K562 (cell line): Measurements from ENCODE around the gene STUB1. TPM values are rescaled to one million over a fixed set of nuclear protein-coding genes. Genes with fewer than 3 reads are reported as not detected.

ENCODE experiments used
- ATAC-seq: fragments of 200-7000 bp; cut with Tn5 transposase; 3 replicates; pipeline ENCODE4 v1.9.1; 2020; ENCODE audit warnings: moderate library complexity
- BruUV-seq: library from RNA; stranded (reverse); fragments of 400-500 nt; replicated peaks from 2 replicates; lab custom pipeline; 2021; lab: Mats Ljungman, UMichigan
- CTCF ChIA-PET: fragments of 300-600 bp; formaldehyde crosslinking; extraction: SDS; loops from one replicate; lab custom pipeline; 2021; ENCODE audit warnings: low intra/inter-chr PET ratio; lab: Yijun Ruan, JAX
- POLR2A ChIA-PET: fragments of 300-600, 350-650 bp; sonication (Branson Sonifier 250); formaldehyde crosslinking; extraction: SDS; loops from one replicate; lab custom pipeline; 2021; ENCODE audit warnings: antibody characterized with exemption, inconsistent platforms; lab: Yijun Ruan, JAX
- DNase-seq, 4 experiments: peaks; one replicate each; pipeline versions ENCODE4 v3.0.0 to v3.0.0-alpha.2; 2011 to 2018; ENCODE audit warnings: low spot score in 3 of 4, mixed read lengths in 3 of 4; ENCODE audit errors: extremely low read depth in 1 of 4
- FAIRE-seq: peaks from 2 replicates; lab custom pipeline; 2011; peaks lifted over from hg19 to GRCh38; lab: Jason Lieb, UNC
- H2AFZ ChIP-seq: 2 replicates; pipeline ENCODE4 v1.6.0; 2011; ENCODE audit warnings: low read depth, low read length, control low read depth, inconsistent platforms
- H3K27ac ChIP-seq: fragments of 200-600 bp; 3 replicates; pipeline ENCODE4 v1.8.0; 2011; ENCODE audit warnings: low read depth, mild to moderate bottlenecking, control low read depth, inconsistent platforms, low read length, moderate library complexity, mixed read lengths; ENCODE audit errors: extremely low read depth
- H3K27me3 ChIP-seq, 2 experiments: fragments of 300-600 bp in 1 of 2; 2 replicates in 1 of 2; 3 replicates in 1 of 2; pipeline versions ENCODE4 v1.6.0 to v1.8.0; 2011; ENCODE audit warnings: inconsistent platforms in 2 of 2, low read length in 2 of 2, mild to moderate bottlenecking in 1 of 2, mixed read lengths in 1 of 2, moderate library complexity in 1 of 2; ENCODE audit not compliant: control insufficient read depth in 2 of 2, insufficient read depth in 2 of 2
- H3K36me3 ChIP-seq: fragments of 300-600 bp; 3 replicates; pipeline ENCODE4 v1.8.0; 2011; ENCODE audit warnings: mild to moderate bottlenecking, low read length, inconsistent platforms; ENCODE audit not compliant: control insufficient read depth, insufficient read depth
- H3K4me1 ChIP-seq, 2 experiments: fragments of 200-600 bp in 1 of 2; replicated peaks in 1 of 2; 2 replicates in 1 of 2; 3 replicates in 1 of 2; pipeline versions ENCODE4 v1.5.1 to v1.8.0; 2011; ENCODE audit warnings: inconsistent platforms in 2 of 2, low read length in 2 of 2, mild to moderate bottlenecking in 1 of 2, mixed read lengths in 1 of 2, moderate library complexity in 1 of 2; ENCODE audit not compliant: control insufficient read depth in 2 of 2, insufficient read depth in 2 of 2
- H3K4me2 ChIP-seq: 2 replicates; pipeline ENCODE4 v1.6.1; 2011; ENCODE audit warnings: low read length, control low read depth, inconsistent platforms, mixed read lengths; ENCODE audit not compliant: insufficient read depth
- H3K4me3 ChIP-seq: fragments of 200-600 bp; sonication (generic), shearing (Covaris generic); 2 replicates; pipeline ENCODE4 v1.5.1; 2016; ENCODE audit warnings: control low read depth, inconsistent platforms
- H3K79me2 ChIP-seq: fragments of 200-600 bp; 3 replicates; pipeline ENCODE4 v1.8.0; 2011; ENCODE audit warnings: low read length, inconsistent platforms; ENCODE audit not compliant: control insufficient read depth, insufficient read depth
- H3K9ac ChIP-seq, 2 experiments: 2 replicates each; pipeline versions ENCODE4 v1.6.0 to v1.6.1; 2011; ENCODE audit warnings: low read depth in 2 of 2, low read length in 2 of 2, control low read depth in 1 of 2, inconsistent platforms in 1 of 2, mild to moderate bottlenecking in 1 of 2, mixed read lengths in 1 of 2; ENCODE audit not compliant: insufficient read depth in 1 of 2
- H3K9me1 ChIP-seq: one replicate; pipeline ENCODE4 v1.6.0; 2011; ENCODE audit warnings: inconsistent platforms, mild to moderate bottlenecking, low read length, moderate library complexity; ENCODE audit not compliant: control insufficient read depth, insufficient read depth
- H3K9me3 ChIP-seq: replicated peaks from 2 replicates; pipeline ENCODE4 v1.5.1; 2011; ENCODE audit warnings: low read depth, low read length, inconsistent platforms; ENCODE audit not compliant: control insufficient read depth, insufficient read depth
- H4K20me1 ChIP-seq: replicated peaks from 2 replicates; pipeline ENCODE4 v1.6.1; 2011; ENCODE audit warnings: low read length, inconsistent platforms, mixed read lengths; ENCODE audit not compliant: control insufficient read depth, insufficient read depth
- BCOR ChIP-seq: fragments of 450-650 bp; IDR thresholded peaks from 2 replicates; pipeline ENCODE4 v1.6.1; 2016
- CBX2 ChIP-seq: fragments of 200-600 bp; sonication (generic); IDR thresholded peaks from one replicate; pipeline ENCODE4 v1.6.1; 2012; ENCODE audit warnings: mild to moderate bottlenecking, low read length, inconsistent platforms; ENCODE audit not compliant: insufficient read depth, poor library complexity, severe bottlenecking
- CBX5 ChIP-seq: IDR thresholded peaks from 2 replicates; pipeline ENCODE4 v1.6.1; 2014; ENCODE audit warnings: low read depth, borderline replicate concordance
- CHAMP1 ChIP-seq: fragments of 450-650 bp; IDR thresholded peaks from 2 replicates; pipeline ENCODE4 v1.6.1; 2016; ENCODE audit warnings: mild to moderate bottlenecking
- GATAD2A ChIP-seq: fragments of 450-650 bp; IDR thresholded peaks from 2 replicates; pipeline ENCODE4 v1.6.1; 2017
- KDM1A ChIP-seq, 2 experiments: fragments of 450-650 bp; IDR thresholded peaks; 2 replicates each; pipeline ENCODE4 v1.6.1; 2016; ENCODE audit warnings: mild to moderate bottlenecking in 2 of 2
- POLR3G ChIP-seq: IDR thresholded peaks from 2 replicates; pipeline ENCODE4 v1.6.1; 2011; ENCODE audit not compliant: insufficient read length, insufficient replicate concordance; ENCODE audit errors: extremely low read depth
- PTRF ChIP-seq: fragments of 450-650 bp; IDR thresholded peaks from 2 replicates; pipeline ENCODE4 v1.6.1; 2016; ENCODE audit warnings: mild to moderate bottlenecking, missing genetic modification characterization, missing compliant biosample characterization
- RCOR1 ChIP-seq, 2 experiments: IDR thresholded peaks; 2 replicates each; pipeline ENCODE4 v1.6.1; 2012; ENCODE audit warnings: low read depth in 2 of 2, low read length in 2 of 2, borderline replicate concordance in 1 of 2, improper control_type of control experiment in 1 of 2
- TAL1 ChIP-seq: fragments of 450-650 bp; IDR thresholded peaks from 2 replicates; pipeline ENCODE4 v1.6.1; 2016; ENCODE audit warnings: mild to moderate bottlenecking
- ZNF232 ChIP-seq: sonication (generic); formaldehyde crosslinking; IDR thresholded peaks from 2 replicates; pipeline ENCODE4 v1.8.0; 2022; ENCODE audit warnings: mild to moderate bottlenecking, missing genetic modification reagents
- WGBS: fragments of 100-300 bp; shearing (Covaris generic); methylation state at CpG from one replicate; pipeline ENCODE4 v1.1.6; 2016; ENCODE audit warnings: low coverage, mixed read lengths; ENCODE audit not compliant: insufficient coverage; ENCODE audit errors: missing lambda C conversion rate; 5-methylcytosine and 5-hydroxymethylcytosine counted together
- in situ Hi-C: fragments of 300-500 bp; cut with MboI; formaldehyde crosslinking; loops from 4 replicates; pipeline ENCODE4 v1.15.0; 2018; ENCODE audit warnings: inconsistent platforms, mixed read lengths
- intact Hi-C: fragments of 100-400 bp; cut with micrococcal nuclease; formaldehyde crosslinking; loops from 2 replicates; pipeline ENCODE4 v1.14.2; 2022
- polyA plus RNA-seq, 8 experiments: library from polyadenylated mRNA; depleted of rRNA in 4 of 8; stranded (reverse) in 5 of 8; unstranded in 3 of 8; fragments of >200 nt; fragmentation: Nextera tagmentation in 2 of 8; fragmentation: Illumina TruSeq in 1 of 8; extraction: Ambion mirVana in 2 of 8; extraction: Trizol in 1 of 8; gene quantifications; 2 replicates each; pipeline versions ENCODE4 v1.2.1 to v1.2.3, GENCODE V29; 2011 to 2014; ENCODE audit warnings: inconsistent platforms in 1 of 8, missing spikeins in 1 of 8
- total RNA-seq, 7 experiments: library from RNA; depleted of rRNA in 6 of 7; stranded (reverse); fragments of >200 nt in 6 of 7; fragmentation: Illumina TruSeq in 2 of 7; extraction: Trizol in 2 of 7; gene quantifications; 2 replicates each; pipeline versions ENCODE4 v1.2.1 to v1.2.3, GENCODE V29; 2011 to 2021; ENCODE audit warnings: low replicate concordance in 1 of 7
- TF ChIP-seq, protein P1 (sequence below): sonication (generic); formaldehyde crosslinking; IDR thresholded peaks from 2 replicates; pipeline ENCODE4 v1.9.0; 2022; ENCODE audit warnings: mild to moderate bottlenecking, missing genetic modification reagents
- TF ChIP-seq, protein P2 (sequence below): sonication (generic); formaldehyde crosslinking; IDR thresholded peaks from 2 replicates; pipeline ENCODE4 v1.8.1; 2022; ENCODE audit warnings: missing genetic modification reagents
- TF ChIP-seq, protein P3 (sequence below): sonication (generic); formaldehyde crosslinking; IDR thresholded peaks from 2 replicates; pipeline ENCODE4 v1.8.0; 2022; ENCODE audit warnings: missing genetic modification reagents, mild to moderate bottlenecking, moderate library complexity, borderline replicate concordance
- TF ChIP-seq, protein P4 (sequence below): fragments of 250-450 bp; sonication (Bioruptor Pico); IDR thresholded peaks from 2 replicates; pipeline ENCODE4 v1.4.0; 2020; ENCODE audit warnings: borderline replicate concordance

Gene STUB1
- total and polyA plus RNA-seq, 9 of the 15 experiments (the other 6 are each of a cell fraction or from before 2014, with no cell fraction given): 10.6 to 251 (median 152) TPM

- Histone ChIP-seq H3K4me1 (peaks cover 4 to 65% of the 10 kb centered on the region in 2 experiments; a peak in 3 of 5 replicates), H3K9me3 (no peaks in the 10 kb centered on the region), H3K4me3 (no peak overlapping the region), H3K27me3 (peaks cover 0 to 17% of the 10 kb centered on the region in 2 experiments; a peak in 2 of 5 replicates), H3K9ac (no peak overlapping the region; a peak in 1 of 4 replicates), H3K4me2 (no peak overlapping the region), H3K36me3 (no peaks in the 10 kb centered on the region), H3K79me2 (peaks cover 4% of the 10 kb centered on the region; the same call in 2 of the 3 replicates), H4K20me1 (peaks cover 20% of the 10 kb centered on the region; the same call in 1 of the 2 replicates), H3K27ac (no peak overlapping the region), H3K9me1 (no peaks in the 10 kb centered on the region), H2AFZ (no peak overlapping the region)
- WGBS: 27% methylated on average over 12 of the region's 12 CpGs
- intact Hi-C loops (loop anchor here (1.0 to 5.0 kb wide), 2 partner anchors 74 to 96 kb away; no protein-coding TSS in a partner anchor), in situ Hi-C loops (loop anchor here (5.0 to 10.0 kb wide), 2 partner anchors 76 to 344 kb away; partner anchors contain the start of genes CHTF18 and RPUSD1)
- DNase-seq (no peak), FAIRE-seq (no peak), ATAC-seq (no peak)
- no TSS peak for BruUV-seq
- TF ChIP-seq RCOR1 (IDR thresholded peaks at IDR 0.05; ENCODE audit: borderline replicate concordance in 1 of 2, low read depth in 2 of 2, low read length in 2 of 2) (peak in 1 of 2 experiments; percentile 47; a peak in 1 of 4 replicates), CBX2 (no peak), GATAD2A (no peak), BCOR (peak; percentile 82), ZNF232 (no peak), PTRF (tag) (no peak), TAL1 (no peak), KDM1A (IDR thresholded peaks at IDR 0.05) (peak; percentile 41 to 67; a peak in 3 of 4 replicates), CHAMP1 (no peak), CBX5 (no peak), POLR3G (no peak)
- TF ChIP-seq, protein P1, sequence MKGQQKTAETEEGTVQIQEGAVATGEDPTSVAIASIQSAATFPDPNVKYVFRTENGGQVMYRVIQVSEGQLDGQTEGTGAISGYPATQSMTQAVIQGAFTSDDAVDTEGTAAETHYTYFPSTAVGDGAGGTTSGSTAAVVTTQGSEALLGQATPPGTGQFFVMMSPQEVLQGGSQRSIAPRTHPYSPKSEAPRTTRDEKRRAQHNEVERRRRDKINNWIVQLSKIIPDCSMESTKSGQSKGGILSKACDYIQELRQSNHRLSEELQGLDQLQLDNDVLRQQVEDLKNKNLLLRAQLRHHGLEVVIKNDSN: 0 out of 2 replicates have a peak, but pooled peaks have one; percentile 12
- TF ChIP-seq, protein P2, sequence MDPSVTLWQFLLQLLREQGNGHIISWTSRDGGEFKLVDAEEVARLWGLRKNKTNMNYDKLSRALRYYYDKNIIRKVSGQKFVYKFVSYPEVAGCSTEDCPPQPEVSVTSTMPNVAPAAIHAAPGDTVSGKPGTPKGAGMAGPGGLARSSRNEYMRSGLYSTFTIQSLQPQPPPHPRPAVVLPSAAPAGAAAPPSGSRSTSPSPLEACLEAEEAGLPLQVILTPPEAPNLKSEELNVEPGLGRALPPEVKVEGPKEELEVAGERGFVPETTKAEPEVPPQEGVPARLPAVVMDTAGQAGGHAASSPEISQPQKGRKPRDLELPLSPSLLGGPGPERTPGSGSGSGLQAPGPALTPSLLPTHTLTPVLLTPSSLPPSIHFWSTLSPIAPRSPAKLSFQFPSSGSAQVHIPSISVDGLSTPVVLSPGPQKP (CRISPR knock-in tag): no peak
- TF ChIP-seq, protein P3, sequence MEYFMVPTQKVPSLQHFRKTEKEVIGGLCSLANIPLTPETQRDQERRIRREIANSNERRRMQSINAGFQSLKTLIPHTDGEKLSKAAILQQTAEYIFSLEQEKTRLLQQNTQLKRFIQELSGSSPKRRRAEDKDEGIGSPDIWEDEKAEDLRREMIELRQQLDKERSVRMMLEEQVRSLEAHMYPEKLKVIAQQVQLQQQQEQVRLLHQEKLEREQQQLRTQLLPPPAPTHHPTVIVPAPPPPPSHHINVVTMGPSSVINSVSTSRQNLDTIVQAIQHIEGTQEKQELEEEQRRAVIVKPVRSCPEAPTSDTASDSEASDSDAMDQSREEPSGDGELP (CRISPR knock-in tag): no peak
- TF ChIP-seq, protein P4, sequence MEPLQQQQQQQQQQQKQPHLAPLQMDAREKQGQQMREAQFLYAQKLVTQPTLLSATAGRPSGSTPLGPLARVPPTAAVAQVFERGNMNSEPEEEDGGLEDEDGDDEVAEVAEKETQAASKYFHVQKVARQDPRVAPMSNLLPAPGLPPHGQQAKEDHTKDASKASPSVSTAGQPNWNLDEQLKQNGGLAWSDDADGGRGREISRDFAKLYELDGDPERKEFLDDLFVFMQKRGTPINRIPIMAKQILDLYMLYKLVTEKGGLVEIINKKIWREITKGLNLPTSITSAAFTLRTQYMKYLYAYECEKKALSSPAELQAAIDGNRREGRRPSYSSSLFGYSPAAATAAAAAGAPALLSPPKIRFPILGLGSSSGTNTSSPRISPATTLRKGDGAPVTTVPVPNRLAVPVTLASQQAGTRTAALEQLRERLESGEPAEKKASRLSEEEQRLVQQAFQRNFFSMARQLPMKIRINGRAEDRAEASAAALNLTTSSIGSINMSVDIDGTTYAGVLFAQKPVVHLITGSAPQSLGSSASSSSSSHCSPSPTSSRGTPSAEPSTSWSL (CRISPR knock-in tag): no peak
- POLR2A ChIA-PET: no interaction called here
- CTCF ChIA-PET: interaction anchor here (1.0 to 4.5 kb wide), 4 partner anchors 31 to 391 kb away, joined by 3 to 73 read pairs (median 14); no protein-coding TSS in a partner anchor
These were observed 30.9 kb downstream of the STUB1 start for GRCh38 chr16:711084-711483.
